NOMO-1 (cell line): ENCODE data around the gene DEPDC5.

Experiments used
- DNase-seq, 2 experiments: peaks; one replicate each; lab custom pipeline; 2025; ENCODE audit not compliant: unreplicated experiment in 2 of 2; lab: John Stamatoyannopoulos, UW

The DEPDC5 gene

GRCh38 chr22:31920306-31920705 is 166.5 kb downstream of the DEPDC5 start:
- no peak for DNase-seq

DNA sequence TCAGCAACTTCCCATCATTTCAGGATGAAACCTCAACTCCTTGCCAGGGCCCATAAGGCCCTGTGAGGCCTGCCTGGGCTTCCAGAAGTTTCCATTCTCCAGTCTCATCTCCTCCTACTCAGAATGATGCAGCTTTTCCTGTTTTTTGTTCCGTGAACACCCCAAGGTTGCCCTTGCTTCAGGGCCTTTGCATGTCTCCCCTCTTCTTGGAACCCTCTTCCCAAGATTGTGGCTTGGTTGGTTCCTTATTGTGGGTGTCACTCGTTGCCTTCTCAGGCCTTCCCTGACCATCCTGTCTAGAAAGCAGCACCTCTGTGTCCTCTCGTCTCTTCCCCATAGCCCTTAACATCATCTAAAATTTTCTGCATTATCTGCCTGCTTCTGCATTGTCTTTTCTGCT is 167.3 kb downstream of the DEPDC5 start:
- no peak for DNase-seq

- peak in 1 of 2 experiments; percentile 33 for DNase-seq
Measured at GRCh38 chr22:31922534-31922933, 168.7 kb downstream of the DEPDC5 start.

GRCh38 chr22:31923136-31923535 is 169.3 kb downstream of the DEPDC5 start:
- peak; percentile 42 to 70 for DNase-seq

GRCh38 chr22:31923747-31924146 is 169.9 kb downstream of the DEPDC5 start:
- DNase-seq: no peak

GRCh38 chr22:31925056-31925455 is 171.2 kb downstream of the DEPDC5 start:
- no peak for DNase-seq

- no peak for DNase-seq
Measured at GRCh38 chr22:31926024-31926423, 172.2 kb downstream of the DEPDC5 start.

DNA sequence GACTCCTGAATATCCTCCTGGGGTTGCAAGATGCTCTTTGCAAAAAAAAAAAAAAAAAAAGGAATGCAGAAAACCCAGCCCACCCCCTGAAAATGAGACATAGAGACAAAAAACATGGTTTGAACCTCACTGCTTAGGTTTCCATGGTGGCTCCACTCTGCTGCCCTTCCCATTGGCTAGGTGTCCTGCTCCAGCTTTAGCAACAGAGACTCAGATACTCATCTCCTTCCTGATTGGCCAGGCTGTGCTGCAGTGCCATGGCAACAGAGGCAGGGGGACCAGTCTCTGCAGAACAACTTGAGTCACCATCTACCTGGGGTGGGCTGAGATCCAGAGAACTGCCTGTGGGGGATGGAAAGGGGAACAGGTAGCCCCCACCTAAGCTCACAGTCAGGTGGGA is 173.2 kb downstream of the DEPDC5 start:
- DNase-seq: no peak

DNA sequence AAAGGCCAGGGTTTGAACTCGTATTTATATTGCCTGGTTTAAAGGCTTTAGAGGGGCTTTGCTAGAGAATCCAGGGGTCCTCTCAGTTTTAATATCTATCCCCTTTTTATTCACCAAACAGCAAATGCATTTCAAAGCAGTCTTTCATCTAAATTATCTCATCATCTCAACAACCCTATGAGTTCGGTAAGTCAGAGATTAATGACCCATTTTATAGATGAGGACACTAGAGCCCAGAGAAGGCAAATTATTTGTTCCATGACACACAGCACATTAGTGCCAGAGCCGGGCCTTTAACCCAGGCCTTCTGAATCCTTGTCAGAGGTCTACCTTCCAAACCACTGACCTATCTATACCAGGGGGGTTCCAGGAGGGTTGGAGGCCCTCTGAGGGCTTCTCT is 173.7 kb downstream of the DEPDC5 start:
- no peak for DNase-seq

GRCh38 chr22:31929167-31929930 is 175.5 kb downstream of the DEPDC5 start:
- no peak for DNase-seq

GRCh38 chr22:31932863-31933262 is 179.0 kb downstream of the DEPDC5 start:
- DNase-seq: no peak

- no peak for DNase-seq
Measured at GRCh38 chr22:31933406-31933805, 179.6 kb downstream of the DEPDC5 start.

DNA sequence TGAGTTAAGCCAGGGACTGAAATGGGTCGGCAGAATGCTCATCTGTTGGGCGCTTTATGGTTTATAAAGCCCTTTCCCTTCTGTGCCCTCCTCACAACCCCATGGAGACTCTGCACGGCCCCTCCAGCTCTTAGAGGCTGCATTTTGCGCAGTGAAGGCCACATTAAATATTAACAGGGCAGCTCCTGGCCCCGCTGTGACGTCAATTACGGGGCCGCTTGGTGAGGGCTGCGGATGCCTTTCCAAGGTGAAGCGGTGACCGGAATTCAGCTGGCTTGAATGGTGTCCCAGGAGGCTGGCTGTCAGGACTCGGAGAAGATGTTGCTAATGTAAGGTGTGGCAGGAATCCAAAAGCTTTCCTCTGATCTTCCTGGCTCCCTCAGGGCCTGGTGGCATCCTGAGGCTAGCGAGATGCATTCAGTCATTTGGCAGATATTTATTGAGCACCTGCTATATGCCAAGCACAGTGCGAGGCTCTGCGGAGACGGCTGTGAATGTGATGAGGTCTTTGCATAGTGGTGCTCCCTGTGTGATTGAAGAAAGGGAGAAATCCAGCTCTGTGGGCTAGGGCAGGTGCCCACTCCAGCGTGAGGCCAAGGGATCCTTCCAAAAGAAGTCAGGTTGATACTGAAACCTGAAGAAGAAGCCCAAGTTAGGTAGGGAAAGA is 180.1 kb downstream of the DEPDC5 start:
- no peak for DNase-seq

DNA sequence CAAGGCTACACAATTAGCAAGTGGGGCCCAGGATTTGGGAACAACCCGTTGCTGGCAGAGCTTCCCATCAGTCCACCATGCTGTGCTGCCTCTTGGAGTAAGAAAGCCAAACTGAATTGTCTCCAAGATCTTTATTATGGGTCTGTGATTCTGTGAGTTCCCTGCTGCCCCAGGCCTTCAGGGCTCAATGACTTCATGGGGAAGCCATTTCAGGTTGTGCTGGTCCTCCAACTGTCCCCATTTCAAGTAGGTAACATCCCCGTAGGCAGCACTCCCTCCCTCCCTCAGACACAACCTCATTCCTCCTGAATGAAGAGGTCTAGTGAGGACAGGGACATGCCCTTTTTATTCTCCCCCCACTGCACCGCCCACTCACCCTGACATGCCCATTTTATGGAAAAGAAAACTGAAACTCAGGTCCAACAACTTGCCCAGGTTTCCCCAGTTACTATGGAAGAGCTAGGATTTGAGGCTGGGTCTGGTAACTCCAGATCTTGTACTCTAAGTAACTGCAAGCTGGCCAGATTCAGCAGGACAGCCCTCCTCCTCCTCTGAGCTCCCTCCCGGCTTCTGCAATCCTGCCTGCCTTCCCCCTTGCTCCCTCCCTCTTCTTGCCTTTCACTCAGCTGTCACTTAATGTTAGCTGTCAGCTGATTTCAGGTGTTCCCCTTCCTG is 182.3 kb downstream of the DEPDC5 start:
- DNase-seq: no peak

- DNase-seq: no peak
Measured at GRCh38 chr22:31937341-31937740, 183.5 kb downstream of the DEPDC5 start.

- DNase-seq: no peak
Measured at GRCh38 chr22:31938296-31938695, 184.5 kb downstream of the DEPDC5 start.

- no peak for DNase-seq
Measured at GRCh38 chr22:31940506-31940905, 186.7 kb downstream of the DEPDC5 start.

- no peak for DNase-seq
Measured at GRCh38 chr22:31942091-31942490, 188.3 kb downstream of the DEPDC5 start.

GRCh38 chr22:31943206-31943977 is 189.6 kb downstream of the DEPDC5 start:
- no peak for DNase-seq

DNA sequence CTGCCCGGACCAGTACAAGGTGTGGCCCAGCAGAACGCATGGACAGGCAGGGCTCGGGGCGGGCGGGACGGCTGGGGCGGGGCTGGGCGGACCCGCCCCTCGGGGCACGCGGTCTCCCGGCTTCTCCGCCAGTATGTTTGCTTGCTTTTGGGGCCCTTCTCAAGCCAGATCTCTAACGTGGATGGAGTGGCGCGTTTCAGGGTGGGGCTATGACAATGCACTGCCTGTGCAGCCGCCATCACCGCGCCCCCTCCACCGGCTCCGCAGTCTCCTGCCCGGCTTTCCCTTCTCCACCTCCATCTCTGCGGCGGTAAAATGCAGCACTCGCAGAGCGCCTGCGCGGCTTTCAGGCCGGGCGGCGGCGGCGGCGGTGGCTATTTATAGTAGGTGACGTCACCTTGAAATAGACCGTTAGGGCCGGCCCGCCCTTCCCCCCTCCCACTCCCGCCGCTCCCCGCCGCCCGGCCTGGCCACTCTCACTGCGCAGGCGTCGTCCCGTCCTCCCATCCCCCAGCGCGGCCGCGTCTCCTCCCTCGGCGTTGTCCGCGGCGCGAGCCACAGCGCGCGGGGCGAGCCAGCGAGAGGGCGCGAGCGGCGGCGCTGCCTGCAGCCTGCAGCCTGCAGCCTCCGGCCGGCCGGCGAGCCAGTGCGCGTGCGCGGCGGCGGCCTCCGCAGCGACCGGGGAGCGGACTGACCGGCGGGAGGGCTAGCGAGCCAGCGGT is 190.3 kb downstream of the DEPDC5 start, which contains the start of gene YWHAH:
Gene YWHAH, plus strand, starts transcription at position 558 of the 722 bp plus-strand sequence. CDS start 199 bp downstream, outside the sequence.
- DNase-seq: peak; percentile 88 to 89
